AG04450 (cell line): ENCODE data around the gene NDUFA3. TPM values are rescaled to one million over a fixed set of nuclear protein-coding genes. Genes with fewer than 3 reads are reported as not detected.

Source experiments
- CTCF ChIA-PET: fragments of 300-600, 350-600 bp; formaldehyde crosslinking; extraction: SDS; loops from one replicate; lab custom pipeline; 2022; ENCODE audit warnings: antibody characterized with exemption, inconsistent platforms; lab: Charles Lee
- POLR2A ChIA-PET: fragments of 350-600 bp; formaldehyde crosslinking; extraction: SDS; loops from one replicate; lab custom pipeline; 2021; ENCODE audit warnings: antibody characterized with exemption, inconsistent platforms; lab: Yijun Ruan, JAX
- DNase-seq: peaks from one replicate; pipeline ENCODE4 v3.0.0-alpha.2; 2011; ENCODE audit warnings: low read depth, low spot score
- H3K27ac ChIP-seq: one replicate; pipeline ENCODE4 v1.5.1; 2012; ENCODE audit warnings: low read depth, low read length, control low read depth
- H3K27me3 ChIP-seq: one replicate; pipeline ENCODE4 v1.6.0; 2012; ENCODE audit warnings: low read length; ENCODE audit not compliant: control insufficient read depth, insufficient read depth
- H3K4me3 ChIP-seq: 2 replicates; pipeline ENCODE4 v1.5.1; 2011; ENCODE audit warnings: mild to moderate bottlenecking, low read depth, low read length, control low read depth
- H3K9me3 ChIP-seq: 2 replicates; pipeline ENCODE4 v1.5.1; 2012; ENCODE audit warnings: low read length; ENCODE audit not compliant: control insufficient read depth, insufficient read depth
- CTCF ChIP-seq: IDR thresholded peaks from 2 replicates; pipeline ENCODE4 v1.5.1; 2011; ENCODE audit warnings: low read depth, low read length, control low read depth, inconsistent platforms
- polyA plus RNA-seq: library from polyadenylated mRNA; depleted of rRNA; stranded (reverse); fragments of >200 nt; gene quantifications from 2 replicates; pipeline ENCODE4 v1.2.3, GENCODE V29; 2011; rRNA removed

Gene NDUFA3
- polyA plus RNA-seq, 1 experiment: 35.4 TPM

GRCh38 chr19:54156953-54157352 is 54.3 kb downstream of the NDUFA3 start:
- H3K4me3 ChIP-seq: no peak overlapping the region
- ChIA-PET CTCF (no interaction called here), POLR2A (interaction anchor here (0.8 to 0.9 kb wide), 2 partner anchors 34 to 42 kb away, joined by 3 read pairs; partner anchors contain the start of gene TSEN34)
- H3K27ac ChIP-seq: peak overlapping the region; percentile 21
- no peaks in the 10 kb centered on the region for H3K27me3 ChIP-seq
- no peak for TF ChIP-seq CTCF
- H3K9me3 ChIP-seq: no peaks in the 10 kb centered on the region
- no peak for DNase-seq

Other genes starting within 250 kb of the NDUFA3 start
- gene MYADM, start 235.0 kb upstream of the NDUFA3 start, polyA plus RNA-seq: 39.3 and 71.0 TPM in 2 replicates
- 0.09 and 0.14 TPM in 2 replicates for gene PRKCG, start 220.7 kb upstream of the NDUFA3 start, polyA plus RNA-seq
- gene CACNG7, start 193.6 kb upstream of the NDUFA3 start, polyA plus RNA-seq: 8.6 and 9.3 TPM in 2 replicates
- 0.33 and 0.52 TPM in 2 replicates for gene CACNG8, start 139.9 kb upstream of the NDUFA3 start, polyA plus RNA-seq
- gene CACNG6, start 111.2 kb upstream of the NDUFA3 start, polyA plus RNA-seq: 0.17 and 0.19 TPM in 2 replicates
- not detected in 2 replicates for gene VSTM1, start 39.0 kb upstream of the NDUFA3 start, polyA plus RNA-seq
- gene TARM1, start 21.5 kb upstream of the NDUFA3 start, polyA plus RNA-seq: not detected in 2 replicates
- 0.22 and 0.29 TPM in 2 replicates for gene OSCAR, start 2.1 kb upstream of the NDUFA3 start, polyA plus RNA-seq
- gene TFPT, start 12.8 kb downstream of the NDUFA3 start, polyA plus RNA-seq: 12.3 and 15.8 TPM in 2 replicates
- 28.7 and 35.3 TPM in 2 replicates for gene PRPF31, start 12.9 kb downstream of the NDUFA3 start, polyA plus RNA-seq
- 9.9 and 18.7 TPM in 2 replicates for gene CNOT3, start 34.9 kb downstream of the NDUFA3 start, polyA plus RNA-seq
- gene LENG1, start 56.9 kb downstream of the NDUFA3 start, polyA plus RNA-seq: 3.0 and 3.3 TPM in 2 replicates
- gene TMC4, start 70.3 kb downstream of the NDUFA3 start, polyA plus RNA-seq: 1.3 and 1.5 TPM in 2 replicates
- 45.1 and 63.2 TPM in 2 replicates for gene MBOAT7, start 86.7 kb downstream of the NDUFA3 start, polyA plus RNA-seq
- 32.4 and 36.4 TPM in 2 replicates for gene TSEN34, start 88.5 kb downstream of the NDUFA3 start, polyA plus RNA-seq
- gene RPS9, start 98.0 kb downstream of the NDUFA3 start, polyA plus RNA-seq: 1,566 and 2,378 TPM in 2 replicates
- gene LILRB3, start 120.2 kb downstream of the NDUFA3 start, polyA plus RNA-seq: not detected in 2 replicates
- gene LILRA6, start 139.9 kb downstream of the NDUFA3 start, polyA plus RNA-seq: not detected in 2 replicates
- not detected in 2 replicates for gene LILRB5, start 154.4 kb downstream of the NDUFA3 start, polyA plus RNA-seq
- not detected in 2 replicates for gene LILRB2, start 178.3 kb downstream of the NDUFA3 start, polyA plus RNA-seq
- gene LILRA5, start 210.3 kb downstream of the NDUFA3 start, polyA plus RNA-seq: not detected in 2 replicates
- gene LILRA4, start 236.3 kb downstream of the NDUFA3 start, polyA plus RNA-seq: not detected in 2 replicates